DOHH2 (cell line): Measurements from ENCODE around the gene TMEM106C.

Source experiments
- EZH2phosphoT487 ChIP-seq: fragments of 200-600 bp; sonication (generic); IDR thresholded peaks from 2 replicates; pipeline ENCODE4 v1.6.1; 2017; ENCODE audit warnings: borderline replicate concordance, mild to moderate bottlenecking, antibody characterized with exemption, low read length, moderate library complexity, mixed read lengths
- TF ChIP-seq, protein P1 (sequence below): fragments of 200-600 bp; sonication (generic); IDR thresholded peaks from one replicate; pipeline ENCODE4 v1.5.1; 2014; ENCODE audit warnings: antibody characterized with exemption, mild to moderate bottlenecking, low read depth, low read length; ENCODE audit not compliant: poor library complexity, severe bottlenecking

DNA sequence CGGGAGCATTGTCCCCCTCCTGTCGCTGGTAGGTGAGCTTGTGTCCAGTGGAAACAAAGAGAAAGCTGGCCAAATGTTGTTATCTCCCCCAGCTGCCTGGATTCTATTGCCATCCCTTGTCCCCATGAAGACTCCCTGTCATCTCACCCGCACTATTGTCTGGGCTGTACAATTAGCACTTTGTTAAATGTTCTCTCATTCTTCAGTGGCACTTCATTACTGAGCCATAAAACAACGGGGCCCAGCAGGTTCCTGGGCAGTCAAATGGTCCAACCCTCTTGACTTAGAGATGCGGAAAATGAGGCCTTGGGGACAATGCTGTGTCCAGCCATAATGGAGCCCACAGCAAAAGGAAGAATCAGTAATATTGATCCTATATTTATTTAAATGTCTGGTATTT, 54.1 kb downstream of the TMEM106C start:
- TF ChIP-seq, protein P1, sequence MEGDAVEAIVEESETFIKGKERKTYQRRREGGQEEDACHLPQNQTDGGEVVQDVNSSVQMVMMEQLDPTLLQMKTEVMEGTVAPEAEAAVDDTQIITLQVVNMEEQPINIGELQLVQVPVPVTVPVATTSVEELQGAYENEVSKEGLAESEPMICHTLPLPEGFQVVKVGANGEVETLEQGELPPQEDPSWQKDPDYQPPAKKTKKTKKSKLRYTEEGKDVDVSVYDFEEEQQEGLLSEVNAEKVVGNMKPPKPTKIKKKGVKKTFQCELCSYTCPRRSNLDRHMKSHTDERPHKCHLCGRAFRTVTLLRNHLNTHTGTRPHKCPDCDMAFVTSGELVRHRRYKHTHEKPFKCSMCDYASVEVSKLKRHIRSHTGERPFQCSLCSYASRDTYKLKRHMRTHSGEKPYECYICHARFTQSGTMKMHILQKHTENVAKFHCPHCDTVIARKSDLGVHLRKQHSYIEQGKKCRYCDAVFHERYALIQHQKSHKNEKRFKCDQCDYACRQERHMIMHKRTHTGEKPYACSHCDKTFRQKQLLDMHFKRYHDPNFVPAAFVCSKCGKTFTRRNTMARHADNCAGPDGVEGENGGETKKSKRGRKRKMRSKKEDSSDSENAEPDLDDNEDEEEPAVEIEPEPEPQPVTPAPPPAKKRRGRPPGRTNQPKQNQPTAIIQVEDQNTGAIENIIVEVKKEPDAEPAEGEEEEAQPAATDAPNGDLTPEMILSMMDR: no peak
- TF ChIP-seq EZH2phosphoT487: no peak
